HG02840 (cell line): Measurements from ENCODE around the gene AUTS2.

ENCODE experiments used
- ATAC-seq: cut with Tn5 transposase; IDR thresholded peaks from one replicate; pipeline ENCODE4 v1.9.1; 2021; ENCODE audit warnings: mild to moderate bottlenecking, moderate library complexity, moderate number of reproducible peaks; ENCODE audit not compliant: unreplicated experiment, low FRiP score

AUTS2 gene

DNA sequence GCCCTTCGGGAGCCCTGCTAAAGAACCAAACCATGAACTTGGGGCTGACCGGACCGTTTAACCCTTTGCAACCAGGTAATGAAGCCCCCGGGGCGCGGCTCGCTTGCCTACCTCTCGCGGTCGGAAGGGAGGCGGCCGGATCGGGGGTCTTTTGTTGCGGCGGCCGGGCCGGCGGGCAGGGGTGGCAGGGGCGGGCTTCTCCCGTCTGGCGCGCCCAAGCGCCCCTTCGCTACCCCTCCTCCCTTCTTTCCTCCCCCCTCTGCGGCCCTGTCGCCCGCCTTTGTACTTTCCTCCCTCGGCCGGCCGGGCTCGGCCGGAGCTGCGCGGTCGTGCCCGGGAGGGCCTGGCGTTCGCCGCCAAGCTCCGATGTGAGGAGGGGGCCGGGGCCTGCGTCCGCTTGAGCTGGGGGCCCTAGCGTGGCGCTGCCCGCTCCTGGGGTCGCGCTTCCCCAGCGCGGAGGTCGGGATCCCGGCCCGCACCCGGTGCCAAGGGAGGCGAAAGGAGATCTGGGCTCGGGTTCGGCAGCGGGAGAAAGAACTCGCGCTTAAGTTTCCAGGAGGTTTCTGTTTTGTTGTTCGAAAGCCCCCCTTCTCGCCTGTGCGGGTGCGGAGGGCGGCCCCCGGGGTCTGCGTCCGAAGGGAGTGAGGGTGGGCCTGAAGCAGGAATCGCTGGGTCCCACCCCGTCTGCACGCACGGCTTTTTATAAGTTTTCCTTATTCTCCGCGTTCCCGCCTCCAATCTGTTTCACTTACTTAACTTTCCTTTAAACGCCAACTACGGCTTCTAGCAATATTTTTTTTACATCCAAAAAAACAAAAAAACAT lies 1096.9 kb downstream of the AUTS2 start:
- ATAC-seq: no peak

DNA sequence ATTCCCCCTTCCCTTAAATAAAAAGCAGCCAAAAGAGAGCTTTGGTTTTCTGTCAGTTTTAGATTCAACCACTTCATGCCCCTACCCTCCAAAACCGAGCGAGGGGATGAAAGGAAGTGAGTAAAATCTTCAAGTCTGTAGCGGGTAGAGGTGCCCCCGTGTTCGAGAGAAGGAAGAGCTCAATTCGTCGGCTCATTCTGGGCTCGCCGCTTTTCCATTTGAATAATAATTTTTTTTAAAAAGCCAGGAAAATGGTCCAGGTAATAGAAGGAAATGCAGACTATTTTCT lies 1097.5 kb downstream of the AUTS2 start:
- ATAC-seq: no peak

DNA sequence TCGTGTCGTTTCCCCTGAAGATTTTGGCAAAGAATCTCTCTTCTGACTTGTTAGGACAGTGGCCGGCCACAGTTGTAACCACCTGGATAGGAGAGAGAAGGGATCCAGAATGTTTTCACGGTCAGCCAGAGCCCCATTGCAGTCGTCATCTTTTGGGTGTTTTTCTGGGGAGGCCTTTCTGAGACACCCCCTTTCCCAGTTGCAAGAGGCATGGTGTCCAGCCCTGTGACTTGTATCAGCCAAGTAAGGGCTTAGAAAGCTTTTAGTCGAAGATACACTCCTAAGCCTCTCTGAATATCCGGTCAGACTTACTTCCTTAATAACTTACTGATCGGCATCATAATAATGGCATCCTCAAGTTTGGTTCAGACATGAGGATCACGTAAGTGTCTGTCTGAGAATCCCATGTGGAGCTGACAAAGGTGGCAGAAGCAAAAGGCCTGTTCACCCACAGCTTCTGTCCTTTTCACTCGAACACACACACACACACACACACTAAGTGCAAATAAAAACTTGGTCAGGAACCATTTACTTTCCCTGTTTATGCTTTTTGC lies 1098.0 kb downstream of the AUTS2 start:
- ATAC-seq: no peak

DNA sequence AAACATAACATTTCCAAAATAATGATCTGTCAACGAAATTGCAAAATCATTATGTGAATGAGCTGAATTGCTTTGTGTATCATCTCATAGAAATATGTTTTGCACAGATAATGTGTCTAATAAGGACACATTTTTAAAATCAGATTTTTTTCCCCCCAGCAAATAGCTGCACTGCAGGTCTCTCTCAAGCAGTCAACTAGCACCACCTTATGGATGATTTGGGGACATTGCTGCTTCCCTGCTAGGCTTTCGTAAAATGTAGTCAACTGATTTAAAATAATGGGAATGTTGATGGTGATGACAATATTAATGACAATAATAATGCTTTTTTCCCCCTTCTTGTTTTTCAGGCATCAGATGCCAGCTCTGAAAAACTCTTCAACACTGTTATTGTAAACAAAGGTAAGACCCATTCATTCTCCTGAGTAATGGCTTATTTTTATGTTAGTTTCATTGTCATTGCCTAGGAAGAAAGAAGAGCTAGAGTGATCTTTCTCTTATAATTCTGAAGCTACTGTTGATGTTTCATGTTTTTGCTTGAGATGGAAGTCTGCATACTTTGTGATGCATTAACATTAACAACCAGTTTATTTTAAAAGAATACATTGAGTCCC lies 1100.1 kb downstream of the AUTS2 start:
- no peak for ATAC-seq

DNA sequence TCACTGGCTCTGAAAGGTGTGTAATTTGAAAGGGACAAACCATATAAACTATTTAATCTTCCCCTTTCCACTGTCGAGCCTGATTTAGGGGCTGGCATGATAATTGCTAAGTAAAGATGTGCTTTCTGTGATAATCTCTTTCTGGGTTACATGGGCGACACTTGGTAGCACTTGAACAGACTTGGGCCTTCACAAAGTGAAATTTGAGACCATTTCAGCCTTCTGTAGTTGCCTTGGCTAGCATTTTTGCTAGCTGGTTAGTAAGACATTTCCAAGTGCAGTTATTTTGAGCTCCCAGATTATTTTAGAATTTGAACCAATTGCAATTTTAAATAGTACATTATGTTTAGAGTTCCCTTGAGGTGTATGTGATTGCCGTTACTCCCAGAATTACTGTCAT lies 1101.0 kb downstream of the AUTS2 start:
- ATAC-seq: no peak

DNA sequence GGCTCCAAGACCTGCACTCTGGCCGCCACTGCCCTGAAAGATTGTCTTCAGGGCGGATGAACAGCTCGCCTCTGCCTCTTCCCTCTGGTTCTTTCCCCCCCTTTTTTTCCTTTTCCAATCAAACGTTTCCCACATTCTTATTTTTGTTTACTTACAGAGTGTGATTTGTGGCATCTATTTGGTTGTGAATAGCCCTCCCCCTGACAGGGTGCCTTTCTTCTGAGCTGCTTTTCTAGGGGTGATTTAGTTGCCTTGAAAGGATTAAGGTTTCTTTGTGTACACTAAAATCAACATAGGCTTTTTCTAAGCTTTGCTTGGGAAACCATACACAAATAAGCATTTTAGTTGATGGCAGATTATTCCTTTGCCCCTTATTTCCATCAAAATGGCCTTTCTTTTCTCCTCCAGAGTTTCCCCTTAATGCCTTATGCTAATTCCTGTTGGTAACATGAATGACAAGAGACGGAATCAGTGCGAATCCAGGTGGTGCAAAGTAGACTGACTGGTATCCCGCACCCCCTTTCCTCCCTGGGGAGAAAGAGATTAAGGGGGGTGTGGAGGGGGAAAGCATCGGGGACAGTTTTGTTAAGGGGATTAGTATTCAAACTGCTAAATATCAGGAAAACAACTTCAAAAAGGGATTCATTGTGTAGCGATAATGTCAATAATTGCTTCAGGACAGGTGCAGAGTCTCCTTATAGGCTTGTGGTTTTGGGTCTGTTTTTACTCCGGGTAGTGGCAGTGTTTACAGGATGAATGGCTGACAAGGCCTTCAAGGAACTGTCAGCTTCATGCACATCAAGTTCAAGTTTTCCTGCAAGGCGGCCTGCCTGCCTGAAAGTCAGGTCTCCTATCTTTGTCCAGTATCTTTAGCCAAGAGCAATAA lies 1102.0 kb downstream of the AUTS2 start:
- ATAC-seq: no peak

DNA sequence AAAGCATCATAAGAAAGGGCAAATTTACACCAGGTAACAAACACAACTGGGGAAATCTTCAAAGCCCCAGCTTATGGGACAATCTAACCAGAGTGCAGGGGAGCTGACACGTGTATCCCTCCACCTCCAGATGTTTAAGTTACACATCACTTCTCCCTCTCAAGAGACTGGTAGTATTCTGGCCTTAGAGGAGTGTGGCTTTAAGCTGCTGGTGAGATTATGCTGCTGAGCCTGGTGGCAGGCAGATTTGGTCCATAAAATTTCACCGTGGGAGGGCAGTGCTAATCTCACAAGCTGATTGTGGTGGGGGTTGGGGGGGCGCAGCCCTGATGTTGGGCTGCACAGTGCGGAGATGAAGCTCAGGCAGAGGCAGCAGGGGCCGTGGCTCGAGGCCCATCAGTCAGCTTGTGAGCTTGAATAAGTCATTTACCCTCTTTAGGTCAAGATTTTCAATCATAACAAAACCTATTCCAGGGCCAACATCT lies 1102.7 kb downstream of the AUTS2 start:
- no peak for ATAC-seq

DNA sequence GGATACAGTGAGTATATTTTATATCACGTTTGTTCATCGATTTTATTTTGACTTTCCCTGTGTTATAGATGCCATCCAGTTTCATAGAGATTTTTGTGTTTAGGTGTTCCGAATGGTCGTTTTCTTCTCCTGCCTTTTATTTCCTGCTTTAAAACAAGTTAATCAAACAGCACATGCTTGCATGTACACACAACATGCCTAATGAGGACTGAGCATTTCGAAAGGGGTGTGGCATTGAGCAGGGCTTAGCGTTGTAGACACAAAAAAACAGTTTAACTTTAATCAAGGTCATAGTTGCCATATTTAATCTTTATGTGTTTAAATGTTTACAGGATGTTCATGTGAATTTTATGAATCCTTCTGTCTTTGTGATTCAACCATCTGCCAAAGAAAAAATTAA lies 1103.2 kb downstream of the AUTS2 start:
- no peak for ATAC-seq

DNA sequence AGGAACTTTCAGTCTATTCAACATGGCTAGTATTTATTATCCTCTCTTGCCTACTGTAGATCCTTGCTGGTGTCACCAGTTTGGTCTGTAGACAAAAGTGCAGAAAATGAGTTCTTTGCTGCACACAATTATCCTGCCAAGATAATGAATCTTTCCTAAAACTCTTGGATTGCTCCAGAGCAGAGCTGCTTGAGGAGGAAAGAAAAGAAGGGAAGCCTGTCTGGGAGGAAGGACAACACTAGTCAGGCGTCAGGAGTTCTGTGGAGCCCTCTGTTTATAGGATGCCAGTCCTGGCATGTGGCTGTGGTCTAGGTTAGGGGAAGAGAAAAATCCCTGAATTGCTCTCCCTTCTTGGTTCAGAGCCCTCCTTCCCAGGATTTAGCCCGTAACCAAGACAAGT lies 1103.7 kb downstream of the AUTS2 start:
- no peak for ATAC-seq

DNA sequence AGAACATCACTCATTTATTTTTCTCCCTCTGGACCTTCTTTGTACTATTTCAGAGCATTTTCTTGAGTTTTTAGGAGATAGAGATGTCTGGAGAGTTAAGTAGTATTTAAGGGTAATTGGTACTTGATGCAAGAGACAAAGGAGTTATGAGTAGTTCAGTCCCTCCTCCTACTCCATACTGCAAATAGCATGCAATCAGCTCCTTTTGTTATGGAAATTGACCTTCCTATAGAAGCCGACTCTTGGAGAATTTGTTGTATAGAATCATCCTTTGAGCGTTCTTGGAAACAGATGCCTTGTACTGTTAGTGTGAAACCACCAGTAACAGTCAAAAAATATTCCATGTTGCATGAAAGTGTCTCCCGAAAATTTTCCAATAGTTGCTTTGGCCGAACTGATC lies 1105.5 kb downstream of the AUTS2 start:
- no peak for ATAC-seq

DNA sequence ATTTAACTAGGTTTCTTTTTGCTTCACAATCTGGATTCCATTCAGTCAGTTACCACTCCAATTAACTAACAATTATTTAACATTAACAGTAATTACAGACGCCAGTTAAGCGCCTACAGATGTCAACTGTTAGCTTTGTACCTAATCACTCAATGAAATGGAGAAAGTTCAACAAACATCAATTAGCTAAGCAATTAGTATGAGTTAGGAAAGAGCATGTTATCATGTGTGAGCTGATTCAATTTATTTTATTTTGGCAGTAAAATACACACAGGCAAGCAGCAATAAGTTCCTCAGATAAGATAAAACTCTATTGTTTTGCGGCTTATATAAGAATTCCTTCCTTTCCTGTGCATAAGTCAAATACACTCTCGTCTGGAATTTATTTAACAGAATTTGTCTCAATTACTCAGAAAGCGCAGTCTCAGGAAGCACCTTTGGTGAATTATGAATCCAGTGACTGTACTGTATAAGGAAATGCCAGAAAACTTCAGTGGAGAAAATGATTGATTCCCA lies 1106.6 kb downstream of the AUTS2 start:
- no peak for ATAC-seq

DNA sequence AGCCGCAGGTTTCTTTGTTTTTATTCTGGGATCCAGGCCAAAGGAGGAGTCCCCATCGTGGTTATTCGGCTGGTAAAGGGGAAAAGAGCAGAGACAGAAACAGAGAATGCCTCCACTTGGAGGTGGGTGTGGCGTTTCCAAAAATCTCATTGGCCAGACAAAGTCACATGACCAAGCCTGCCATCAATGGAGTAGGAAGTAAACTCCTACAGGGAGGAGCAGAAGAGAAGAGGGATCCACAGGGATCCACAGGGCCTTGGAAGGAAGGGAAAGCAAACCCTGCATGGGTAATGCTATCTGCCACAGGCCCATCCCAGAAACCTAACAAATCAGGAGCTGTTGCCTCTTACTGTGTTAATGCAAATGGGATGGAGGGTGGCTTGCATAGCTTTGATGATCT lies 1107.9 kb downstream of the AUTS2 start:
- ATAC-seq: no peak

DNA sequence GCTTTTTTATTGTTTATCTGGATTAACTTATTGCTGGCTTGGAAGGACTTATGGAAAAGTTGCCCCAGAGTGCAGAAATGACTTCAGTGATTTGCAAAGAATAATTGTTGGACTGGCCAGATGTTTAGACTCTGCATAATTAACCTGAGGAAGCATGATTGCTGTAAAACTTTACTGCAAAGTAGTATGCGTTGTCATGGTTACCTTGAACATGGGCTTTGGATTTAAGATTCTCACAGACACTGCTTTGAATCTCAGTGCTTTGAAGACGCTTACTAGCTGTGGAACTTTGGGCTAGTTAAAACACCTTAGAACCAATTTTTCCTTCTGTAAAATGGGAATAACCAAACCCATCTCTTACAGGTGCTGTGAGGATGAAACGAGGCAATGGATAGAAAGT lies 1108.4 kb downstream of the AUTS2 start:
- ATAC-seq: no peak

DNA sequence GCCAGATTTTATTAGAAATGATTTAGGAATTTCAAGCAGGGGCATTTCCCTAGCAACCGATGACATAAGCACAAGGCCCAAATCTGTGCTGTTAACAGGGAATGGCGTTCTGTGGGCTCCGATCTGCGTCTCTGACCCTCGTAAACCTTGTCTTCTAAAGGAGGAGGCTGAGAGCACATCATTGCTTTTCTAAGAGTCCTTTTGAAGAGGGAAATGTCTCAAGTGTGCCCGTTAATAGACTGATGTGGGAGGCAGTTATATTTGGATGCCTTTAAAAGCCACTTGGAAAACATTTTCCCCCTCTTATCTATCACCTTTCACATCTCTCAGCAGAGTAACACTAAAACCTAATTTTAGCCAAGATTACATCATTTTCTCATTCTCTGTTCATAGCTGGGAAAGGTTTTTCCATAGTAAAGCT lies 1109.6 kb downstream of the AUTS2 start:
- no peak for ATAC-seq

DNA sequence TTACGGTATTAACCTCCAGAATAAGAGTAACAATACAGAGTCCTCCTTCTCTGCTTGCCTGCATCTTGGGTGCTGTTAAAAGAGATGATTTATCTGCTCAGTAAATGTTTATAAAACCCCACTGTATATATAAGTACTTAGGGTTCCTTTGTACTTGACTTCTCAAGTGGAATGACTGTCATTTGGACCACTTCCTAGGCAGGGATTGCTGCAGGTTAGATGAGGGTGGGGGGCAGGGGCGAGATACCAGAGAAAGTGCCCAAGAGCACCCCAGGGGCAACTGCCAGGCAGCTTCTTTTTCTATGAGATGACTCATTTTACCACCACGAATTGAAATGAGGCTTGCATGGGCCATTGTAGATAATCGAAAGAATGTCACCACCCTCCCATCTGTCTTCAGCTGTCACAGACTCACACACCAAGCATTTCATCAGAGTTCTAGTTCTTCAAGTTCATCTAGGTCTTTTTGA lies 1111.8 kb downstream of the AUTS2 start:
- no peak for ATAC-seq

DNA sequence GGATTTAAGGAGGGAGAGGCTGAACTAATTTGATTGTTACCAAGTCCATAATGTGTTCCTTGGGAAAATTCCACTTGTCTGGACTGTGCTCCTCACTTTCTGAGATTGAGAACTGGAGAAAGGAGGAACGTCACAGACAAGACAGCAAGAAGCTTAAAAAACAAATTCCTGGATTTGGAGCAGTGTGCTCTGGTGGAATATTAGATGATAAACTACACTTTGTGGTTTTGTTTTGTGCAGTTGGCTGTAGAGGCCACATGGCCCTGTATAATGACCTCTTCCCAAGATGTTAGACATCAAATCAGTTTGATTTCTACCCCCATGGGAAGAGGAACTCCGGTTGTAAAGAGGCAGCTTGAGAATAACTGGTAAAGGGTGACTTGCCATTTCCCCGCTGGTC lies 1112.4 kb downstream of the AUTS2 start:
- no peak for ATAC-seq

DNA sequence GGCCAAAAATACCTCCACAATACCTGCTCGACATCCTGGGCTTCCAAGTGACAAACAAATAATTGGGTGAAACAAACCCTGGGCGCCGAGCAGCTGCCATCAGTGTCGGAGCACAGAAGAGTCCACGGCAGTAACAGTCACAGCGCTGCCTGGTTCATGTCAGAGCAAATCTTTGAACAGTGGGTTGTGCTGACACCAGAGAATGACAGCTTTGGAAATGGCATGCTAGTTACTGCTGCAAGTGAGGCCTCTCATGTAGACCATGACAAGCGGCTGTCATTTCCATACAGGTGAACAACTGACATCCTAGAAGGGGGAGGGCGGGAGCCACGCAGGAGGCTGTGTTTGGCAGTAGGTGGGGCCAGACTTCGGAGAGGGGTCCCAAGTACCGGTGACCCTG lies 1113.2 kb downstream of the AUTS2 start:
- ATAC-seq: no peak

DNA sequence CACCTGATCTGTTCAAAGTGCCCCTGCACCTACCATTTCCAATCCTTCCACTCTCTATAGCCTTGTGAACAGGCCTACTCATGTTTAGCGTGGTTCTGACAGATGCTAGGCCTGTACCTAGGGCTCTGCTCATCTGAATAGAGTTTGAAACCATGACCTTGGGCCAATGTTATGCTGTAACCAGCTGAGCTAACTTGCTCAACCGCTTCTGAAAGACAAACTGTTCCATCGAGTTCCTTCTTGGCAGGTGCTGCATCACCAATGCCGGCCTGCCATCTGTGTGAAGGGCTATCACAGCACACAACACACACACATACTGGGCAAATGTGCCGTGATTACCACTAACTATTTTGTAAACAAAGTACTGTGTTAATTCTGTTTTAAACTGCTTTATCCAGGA lies 1114.7 kb downstream of the AUTS2 start:
- no peak for ATAC-seq

DNA sequence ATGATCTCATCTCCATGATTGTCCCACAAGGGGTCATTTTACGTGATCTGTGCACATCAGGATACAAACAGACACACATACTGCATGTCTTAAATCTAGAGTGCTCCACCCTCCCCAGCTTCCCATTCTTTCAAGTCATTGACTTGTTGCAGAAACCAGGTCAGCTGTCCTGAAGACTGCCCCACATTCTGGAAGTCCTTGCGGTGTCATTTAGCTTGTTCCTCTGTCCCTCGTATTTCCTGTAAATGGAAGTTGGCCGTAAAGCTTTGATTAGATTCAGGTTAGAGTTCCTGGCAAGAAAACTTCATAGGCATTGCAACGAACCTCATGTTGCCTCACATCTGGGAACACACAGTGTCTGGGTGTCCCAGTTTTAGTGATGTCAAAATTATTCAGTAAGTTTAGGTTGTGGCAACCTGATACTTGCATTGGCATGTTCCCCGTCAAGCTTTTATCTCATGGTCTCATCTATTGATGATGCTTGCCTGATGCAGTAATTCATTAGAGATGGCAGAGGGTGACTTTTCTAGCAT lies 1116.3 kb downstream of the AUTS2 start:
- ATAC-seq: no peak

DNA sequence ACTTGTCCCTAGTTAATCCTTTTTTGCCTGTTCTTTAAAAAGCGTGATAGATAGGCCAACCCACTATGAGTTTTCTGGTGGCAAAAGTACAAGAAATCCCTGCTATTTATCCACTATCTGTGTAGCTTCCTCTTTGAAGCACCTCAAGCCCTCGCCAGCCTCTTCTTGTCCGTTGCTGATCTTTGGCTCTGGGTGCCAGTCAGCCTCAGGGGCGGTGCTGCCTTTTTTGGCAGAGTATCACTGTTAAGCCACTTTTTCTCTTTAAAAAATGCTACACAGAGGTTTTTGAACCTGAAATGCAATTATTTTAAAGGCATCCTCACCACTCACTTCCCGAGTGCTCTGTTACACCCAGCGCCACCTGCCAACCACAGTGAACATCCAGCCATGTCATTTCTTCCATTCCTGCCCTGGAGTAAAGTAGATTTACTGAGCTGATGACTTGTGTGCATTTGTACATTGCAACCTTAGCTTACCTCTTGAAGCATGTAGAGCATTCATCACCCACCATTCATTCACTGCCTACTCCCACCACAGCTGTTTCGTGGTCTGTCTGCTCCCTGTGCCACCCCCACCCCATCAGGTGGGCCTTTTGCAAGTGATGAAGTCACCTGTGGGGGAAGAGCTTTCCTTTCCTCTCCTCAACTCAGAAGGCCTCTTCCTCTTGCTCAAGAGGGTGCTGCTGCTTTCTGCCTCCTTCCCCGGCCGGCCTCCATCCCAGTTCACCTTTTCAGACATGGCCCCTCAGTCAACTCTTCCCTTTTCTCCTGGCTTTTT lies 1119.5 kb downstream of the AUTS2 start:
- no peak for ATAC-seq
